LoVo (cell line): ENCODE data around the gene ADAMTS2.

Experiments used
- DNase-seq: peaks from one replicate; pipeline ENCODE4 v3.0.0-alpha.2; 2016; ENCODE audit warnings: low spot score

The ADAMTS2 gene

GRCh38 chr5:179137643-179138567 lies 207.4 kb downstream of the ADAMTS2 start:
- no peak for DNase-seq

- DNase-seq: no peak
Observed at GRCh38 chr5:179137016-179137642, 208.1 kb downstream of the ADAMTS2 start.

- no peak for DNase-seq
Observed at GRCh38 chr5:179135441-179136215, 209.6 kb downstream of the ADAMTS2 start.

GRCh38 chr5:179135006-179135405 lies 210.3 kb downstream of the ADAMTS2 start:
- DNase-seq: no peak

- no peak for DNase-seq
Observed at GRCh38 chr5:179134511-179134910, 210.8 kb downstream of the ADAMTS2 start.

GRCh38 chr5:179132586-179133355 lies 212.5 kb downstream of the ADAMTS2 start:
- DNase-seq: no peak

GRCh38 chr5:179131886-179132585 lies 213.2 kb downstream of the ADAMTS2 start:
- DNase-seq: no peak

GRCh38 chr5:179131321-179131835 lies 213.9 kb downstream of the ADAMTS2 start:
- no peak for DNase-seq

GRCh38 chr5:179130101-179130681 lies 215.1 kb downstream of the ADAMTS2 start:
- no peak for DNase-seq

GRCh38 chr5:179129607-179130071 lies 215.6 kb downstream of the ADAMTS2 start:
- no peak for DNase-seq

- DNase-seq: no peak
Observed at GRCh38 chr5:179128976-179129375, 216.3 kb downstream of the ADAMTS2 start.

GRCh38 chr5:179128041-179128365 lies 217.3 kb downstream of the ADAMTS2 start:
- no peak for DNase-seq

- no peak for DNase-seq
Observed at GRCh38 chr5:179127136-179128040, 217.9 kb downstream of the ADAMTS2 start.

GRCh38 chr5:179126506-179126991 lies 218.7 kb downstream of the ADAMTS2 start:
- no peak for DNase-seq

GRCh38 chr5:179125789-179126505 lies 219.3 kb downstream of the ADAMTS2 start:
- no peak for DNase-seq

GRCh38 chr5:179124853-179125788 lies 220.1 kb downstream of the ADAMTS2 start:
- DNase-seq: no peak

- DNase-seq: no peak
Observed at GRCh38 chr5:179124273-179124852, 220.9 kb downstream of the ADAMTS2 start.
